BLaER1 treated with 17β-estradiol and CSF1 and Interleukin-3, amounts not matched to agents 10 nM and 100 nM (cell line): ENCODE results near the gene BRD7.

Experiments used
- H3K27ac ChIP-seq, 11 experiments: shearing (Covaris generic); formaldehyde crosslinking; 2 replicates each; pipeline ENCODE4 v1.8.1; 2022
- H3K27me3 ChIP-seq, 11 experiments: shearing (Covaris generic); formaldehyde crosslinking; 2 replicates each; pipeline ENCODE4 v1.8.1; 2022
- H3K36me3 ChIP-seq, 11 experiments: shearing (Covaris generic); formaldehyde crosslinking; 2 replicates each; pipeline ENCODE4 v1.8.1; 2022
- H3K4me1 ChIP-seq, 10 experiments: shearing (Covaris generic); formaldehyde crosslinking; 2 replicates each; pipeline ENCODE4 v1.8.1; 2022
- H3K4me2 ChIP-seq, 11 experiments: shearing (Covaris generic); formaldehyde crosslinking; 2 replicates each; pipeline ENCODE4 v1.8.1; 2022
- H3K4me3 ChIP-seq, 10 experiments: shearing (Covaris generic); formaldehyde crosslinking; 2 replicates each; pipeline ENCODE4 v1.8.1; 2022
- H3K9ac ChIP-seq, 11 experiments: shearing (Covaris generic); formaldehyde crosslinking; 2 replicates each; pipeline ENCODE4 v1.8.1; 2022
- H3K9me3 ChIP-seq, 11 experiments: shearing (Covaris generic); formaldehyde crosslinking; replicated peaks in 1 of 11; 2 replicates each; pipeline ENCODE4 v1.8.1; 2022
- H4K20me1 ChIP-seq, 11 experiments: shearing (Covaris generic); formaldehyde crosslinking; 2 replicates each; pipeline ENCODE4 v1.8.1; 2022
- Cebpa-rat ChIP-seq, 11 experiments: shearing (Covaris generic); IDR thresholded peaks; 2 replicates each; pipeline ENCODE4 v1.8.1; 2022

The BRD7 gene

GRCh38 chr16:50294955-50295354, 73.8 kb downstream of the BRD7 start:
- no peak overlapping the region for H3K9ac ChIP-seq
- H3K4me3 ChIP-seq, result no peak overlapping the region
- H3K27me3 ChIP-seq, result no peaks in the 10 kb centered on the region
- TF ChIP-seq Cebpa-rat (IDR thresholded peaks at IDR 0.05), result no peak
- H3K9me3 ChIP-seq, result no peaks in the 10 kb centered on the region
- H3K36me3 ChIP-seq, result peaks cover 7 to 98% (median 50%) of the 10 kb centered on the region in 11 experiments; a peak in 20 of 22 replicates
- H4K20me1 ChIP-seq, result peaks cover 12 to 99% (median 29%) of the 10 kb centered on the region in 11 experiments; a peak in 20 of 22 replicates
- no peak overlapping the region for H3K4me2 ChIP-seq
- H3K4me1 ChIP-seq, result peaks cover 13 to 65% (median 54%) of the 10 kb centered on the region in 10 experiments; a peak in 18 of 20 replicates
- H3K27ac ChIP-seq, result no peak overlapping the region

GRCh38 chr16:50293994-50294855, 74.6 kb downstream of the BRD7 start:
- H3K9ac ChIP-seq, result no peak overlapping the region
- H3K4me3 ChIP-seq, result no peak overlapping the region
- no peak overlapping the region for H3K27ac ChIP-seq
- TF ChIP-seq Cebpa-rat (IDR thresholded peaks at IDR 0.05), result no peak
- 0 out of 22 replicates have a peak overlapping the region, but pooled peaks of 1 of the 11 experiments have one; percentile 1 for H3K4me2 ChIP-seq
- H3K36me3 ChIP-seq, result peaks cover 7 to 98% (median 50%) of the 10 kb centered on the region in 11 experiments; a peak in 20 of 22 replicates
- peaks cover 13 to 62% (median 49%) of the 10 kb centered on the region in 10 experiments; a peak in 18 of 20 replicates for H3K4me1 ChIP-seq
- H4K20me1 ChIP-seq, result peaks cover 12 to 99% (median 34%) of the 10 kb centered on the region in 11 experiments; a peak in 20 of 22 replicates
- no peaks in the 10 kb centered on the region for H3K9me3 ChIP-seq
- no peaks in the 10 kb centered on the region for H3K27me3 ChIP-seq

GRCh38 chr16:50293041-50293783, 75.6 kb downstream of the BRD7 start:
- no peaks in the 10 kb centered on the region for H3K27me3 ChIP-seq
- H3K27ac ChIP-seq, result no peak overlapping the region
- TF ChIP-seq Cebpa-rat (IDR thresholded peaks at IDR 0.05), result no peak
- H3K9ac ChIP-seq, result no peak overlapping the region
- H3K4me3 ChIP-seq, result no peak overlapping the region
- peaks cover 13 to 52% (median 39%) of the 10 kb centered on the region in 10 experiments; a peak in 19 of 20 replicates for H3K4me1 ChIP-seq
- peaks cover 7 to 98% (median 53%) of the 10 kb centered on the region in 11 experiments; a peak in 20 of 22 replicates for H3K36me3 ChIP-seq
- peaks cover 12 to 99% (median 44%) of the 10 kb centered on the region in 11 experiments; a peak in 19 of 22 replicates for H4K20me1 ChIP-seq
- no peaks in the 10 kb centered on the region for H3K9me3 ChIP-seq
- no peak overlapping the region for H3K4me2 ChIP-seq

GRCh38 chr16:50292566-50292948, 76.2 kb downstream of the BRD7 start:
- Histone ChIP-seq H3K4me3 (no peak overlapping the region), H3K36me3 (peaks cover 12 to 98% (median 60%) of the 10 kb centered on the region in 11 experiments; a peak in 20 of 22 replicates), H3K27me3 (no peaks in the 10 kb centered on the region), H3K4me1 (peaks cover 14 to 46% (median 32%) of the 10 kb centered on the region in 10 experiments; a peak in 19 of 20 replicates), H3K4me2 (peak overlapping the region in 1 of 11 experiments; percentile 7; a peak in 1 of 22 replicates), H3K27ac (no peak overlapping the region), H3K9ac (no peak overlapping the region), H4K20me1 (peaks cover 9 to 99% (median 46%) of the 10 kb centered on the region in 11 experiments; a peak in 19 of 22 replicates), H3K9me3 (no peaks in the 10 kb centered on the region)
- TF ChIP-seq Cebpa-rat (IDR thresholded peaks at IDR 0.05), result no peak

- peak overlapping the region in 2 of 11 experiments; percentile 7 to 8; a peak in 1 of 22 replicates for H3K4me2 ChIP-seq
- peaks cover 3 to 99% (median 40%) of the 10 kb centered on the region in 11 experiments; a peak in 19 of 22 replicates for H4K20me1 ChIP-seq
- H3K9ac ChIP-seq, result no peak overlapping the region
- peaks cover 15 to 97% (median 63%) of the 10 kb centered on the region in 11 experiments; a peak in 20 of 22 replicates for H3K36me3 ChIP-seq
- no peak overlapping the region for H3K4me3 ChIP-seq
- H3K4me1 ChIP-seq, result peaks cover 8 to 40% (median 26%) of the 10 kb centered on the region in 10 experiments; a peak in 18 of 20 replicates
- TF ChIP-seq Cebpa-rat (IDR thresholded peaks at IDR 0.05), result no peak
- H3K27ac ChIP-seq, result no peak overlapping the region; a peak in 1 of 22 replicates
- no peaks in the 10 kb centered on the region for H3K27me3 ChIP-seq
- peaks cover 0 to 1% (median 0%) of the 10 kb centered on the region in 11 experiments; a peak in 3 of 22 replicates for H3K9me3 ChIP-seq
These were observed 76.8 kb downstream of the BRD7 start for GRCh38 chr16:50291719-50292565.

- Histone ChIP-seq H3K36me3 (peaks cover 21 to 98% (median 68%) of the 10 kb centered on the region in 11 experiments; a peak in 21 of 22 replicates), H3K4me3 (no peak overlapping the region), H3K4me2 (no peak overlapping the region), H4K20me1 (peaks cover 0 to 99% (median 47%) of the 10 kb centered on the region in 11 experiments; a peak in 16 of 22 replicates), H3K27me3 (no peaks in the 10 kb centered on the region), H3K9ac (no peak overlapping the region; a peak in 1 of 22 replicates), H3K27ac (0 out of 22 replicates have a peak overlapping the region, but pooled peaks of 1 of the 11 experiments have one; percentile 15), H3K9me3 (peaks cover 0 to 11% (median 7%) of the 10 kb centered on the region in 11 experiments; a peak in 16 of 22 replicates), H3K4me1 (peaks cover 11 to 36% (median 20%) of the 10 kb centered on the region in 10 experiments)
- TF ChIP-seq Cebpa-rat (IDR thresholded peaks at IDR 0.05), result no peak
These were observed 77.9 kb downstream of the BRD7 start for GRCh38 chr16:50290856-50291255.

GRCh38 chr16:50289950-50290764, 78.6 kb downstream of the BRD7 start:
- H4K20me1 ChIP-seq, result peaks cover 7 to 99% (median 54%) of the 10 kb centered on the region in 11 experiments; a peak in 20 of 22 replicates
- peaks cover 0 to 11% (median 7%) of the 10 kb centered on the region in 11 experiments; a peak in 16 of 22 replicates for H3K9me3 ChIP-seq
- no peak overlapping the region for H3K27ac ChIP-seq
- no peak overlapping the region for H3K4me3 ChIP-seq
- H3K9ac ChIP-seq, result no peak overlapping the region; a peak in 1 of 22 replicates
- H3K4me1 ChIP-seq, result peaks cover 18 to 39% (median 25%) of the 10 kb centered on the region in 10 experiments
- peaks cover 15 to 97% (median 61%) of the 10 kb centered on the region in 11 experiments; a peak in 21 of 22 replicates for H3K36me3 ChIP-seq
- H3K27me3 ChIP-seq, result no peaks in the 10 kb centered on the region
- H3K4me2 ChIP-seq, result no peak overlapping the region
- no peak for TF ChIP-seq Cebpa-rat (IDR thresholded peaks at IDR 0.05)
